A673 (cell line): Measurements from ENCODE around the gene MYO18A.

Source experiments
- CTCF ChIP-seq: fragments of 300-800, 200-600 bp; sonication (generic); conservative IDR thresholded peaks from 2 replicates; pipeline ENCODE4 v1.5.1; 2017; ENCODE audit warnings: low read depth, mild to moderate bottlenecking, antibody characterized with exemption, low read length, moderate library complexity, mixed read lengths
- EZH2 ChIP-seq: fragments of 200-600 bp; sonication (generic); IDR thresholded peaks from 2 replicates; pipeline ENCODE4 v1.6.1; 2017; ENCODE audit warnings: borderline replicate concordance, low read depth, mild to moderate bottlenecking, mixed read lengths, antibody characterized with exemption, low read length; ENCODE audit not compliant: poor library complexity, severe bottlenecking

- TF ChIP-seq CTCF (no peak), EZH2 (no peak)
These were observed 23.4 kb downstream of the MYO18A start for GRCh38 chr17:29156781-29157180.
